PC-9 (cell line): ENCODE data around the gene CCL16. TPM values are rescaled to one million over a fixed set of nuclear protein-coding genes. Genes with fewer than 3 reads are reported as not detected.

Experiments
- BruUV-seq: library from RNA; stranded (reverse); fragments of 400-500 nt; replicated peaks from 2 replicates; lab custom pipeline; 2021; lab: Mats Ljungman, UMichigan
- CTCF ChIA-PET: fragments of 300-600 bp; sonication (Branson Sonifier 250); formaldehyde crosslinking; loops from one replicate; lab custom pipeline; 2022; ENCODE audit warnings: antibody characterized with exemption; lab: Charles Lee
- POLR2A ChIA-PET: fragments of 300-600 bp; sonication (Branson Sonifier 250); formaldehyde crosslinking; loops from one replicate; lab custom pipeline; 2022; ENCODE audit warnings: antibody characterized with exemption; ENCODE audit not compliant: unreplicated experiment; lab: Charles Lee
- DNase-seq, 2 experiments: peaks; one replicate each; pipeline versions ENCODE4 v3.0.0 to v3.0.0-alpha.2; 2015 to 2022; ENCODE audit warnings: mixed read lengths in 1 of 2
- H2AFZ ChIP-seq: fragments of 200-600 bp; sonication (generic); 2 replicates; pipeline ENCODE4 v1.8.1; 2017; ENCODE audit warnings: antibody characterized with exemption
- H3F3A ChIP-seq: fragments of 200-600 bp; sonication (generic); 2 replicates; pipeline ENCODE4 v1.8.1; 2017; ENCODE audit warnings: antibody characterized with exemption, mild to moderate bottlenecking, low read depth; ENCODE audit not compliant: insufficient read depth
- H3K27ac ChIP-seq: fragments of 200-600 bp; sonication (generic); 2 replicates; pipeline ENCODE4 v1.6.1; 2016; ENCODE audit warnings: mixed run types
- H3K27me3 ChIP-seq: fragments of 200-600 bp; sonication (generic); 2 replicates; pipeline ENCODE4 v1.6.1; 2016; ENCODE audit warnings: low read depth, mixed run types; ENCODE audit not compliant: insufficient read depth
- H3K36me3 ChIP-seq: fragments of 200-600 bp; sonication (generic); 2 replicates; pipeline ENCODE4 v1.6.1; 2016; ENCODE audit warnings: low read depth, mixed run types
- H3K4me1 ChIP-seq: fragments of 200-600 bp; sonication (generic); replicated peaks from 2 replicates; pipeline ENCODE4 v1.6.1; 2016; ENCODE audit warnings: mixed run types; ENCODE audit not compliant: insufficient read depth
- H3K4me2 ChIP-seq: fragments of 200-600 bp; sonication (generic); 2 replicates; pipeline ENCODE4 v1.6.1; 2017; ENCODE audit warnings: mixed run types
- H3K4me3 ChIP-seq: fragments of 200-600 bp; sonication (generic); 2 replicates; pipeline ENCODE4 v1.6.1; 2016; ENCODE audit warnings: mixed run types
- H3K79me2 ChIP-seq: fragments of 200-600 bp; sonication (generic); 2 replicates; pipeline ENCODE4 v1.6.1; 2017; ENCODE audit warnings: low read depth, mixed run types
- H3K9me2 ChIP-seq: fragments of 200-600 bp; sonication (generic); 2 replicates; pipeline ENCODE4 v1.8.1; 2017; ENCODE audit warnings: mild to moderate bottlenecking; ENCODE audit not compliant: insufficient read depth
- H3K9me3 ChIP-seq: fragments of 200-600 bp; sonication (generic); 2 replicates; pipeline ENCODE4 v1.8.1; 2016; ENCODE audit warnings: low read depth; ENCODE audit not compliant: insufficient read depth
- H4K20me1 ChIP-seq: fragments of 200-600 bp; sonication (generic); 2 replicates; pipeline ENCODE4 v1.8.1; 2017; ENCODE audit not compliant: insufficient read depth
- CTCF ChIP-seq: fragments of 200-600 bp; sonication (generic); conservative IDR thresholded peaks from 2 replicates; pipeline ENCODE4 v1.6.1; 2017; ENCODE audit warnings: mixed run types, antibody characterized with exemption, mild to moderate bottlenecking, moderate library complexity
- EZH2 ChIP-seq: fragments of 200-600 bp; sonication (generic); IDR thresholded peaks from 2 replicates; pipeline ENCODE4 v1.8.0; 2017; ENCODE audit warnings: antibody characterized with exemption, low read depth
- intact Hi-C: fragments of 100-400 bp; cut with micrococcal nuclease; formaldehyde crosslinking; loops from one replicate; pipeline ENCODE4 v1.10.0; 2022; ENCODE audit not compliant: unreplicated experiment
- total RNA-seq: library from RNA; stranded (reverse); gene quantifications from 2 replicates; pipeline ENCODE4 v1.2.3, GENCODE V29; 2021

The CCL16 gene
- total RNA-seq, 1 experiment from 2014 or later: not detected

DNA sequence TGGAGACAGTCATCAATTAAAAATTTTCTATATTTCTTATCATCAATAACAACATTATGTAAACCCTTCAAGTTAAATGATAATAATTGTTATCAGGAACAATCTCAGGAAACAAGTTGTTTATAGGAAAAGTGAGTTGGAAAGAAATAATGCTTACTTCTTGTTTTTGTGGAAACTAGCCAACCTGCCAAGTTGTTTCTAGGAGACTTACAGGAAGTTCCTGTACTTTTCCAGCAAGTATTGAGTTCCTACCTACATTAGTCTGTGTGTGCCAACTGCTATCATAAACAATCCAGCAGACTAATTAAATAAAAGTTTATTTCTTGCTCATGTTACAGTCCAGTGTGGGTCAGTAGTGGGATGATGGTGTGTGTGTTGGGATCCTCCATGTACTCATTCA lies 6.9 kb upstream of the CCL16 start:
- Histone ChIP-seq H3K4me1 (no peaks in the 10 kb centered on the region), H2AFZ (no peak overlapping the region), H3K4me2 (no peak overlapping the region), H3K9me2 (no peaks in the 10 kb centered on the region), H3K27me3 (peaks cover 65% of the 10 kb centered on the region), H3K4me3 (no peak overlapping the region), H3F3A (no peaks in the 10 kb centered on the region), H3K27ac (no peak overlapping the region), H3K9me3 (no peaks in the 10 kb centered on the region), H3K36me3 (no peaks in the 10 kb centered on the region), H3K79me2 (no peaks in the 10 kb centered on the region), H4K20me1 (no peaks in the 10 kb centered on the region)
- intact Hi-C loops: no loop called here
- DNase-seq: no peak
- ChIA-PET CTCF (no interaction called here), POLR2A (no interaction called here)
- BruUV-seq: no TSS peak
- no peak for TF ChIP-seq CTCF
- TF ChIP-seq EZH2: no peak

GRCh38 chr17:35986643-35987042 lies 5.3 kb upstream of the CCL16 start, which contains the start of gene CCL14:
Gene CCL14, minus strand, starts transcription at chr17:35986729. Its CDS starts 80 bp downstream, at chr17:35986649.
- no TSS peak for BruUV-seq
- ChIA-PET CTCF (no interaction called here), POLR2A (no interaction called here)

DNA sequence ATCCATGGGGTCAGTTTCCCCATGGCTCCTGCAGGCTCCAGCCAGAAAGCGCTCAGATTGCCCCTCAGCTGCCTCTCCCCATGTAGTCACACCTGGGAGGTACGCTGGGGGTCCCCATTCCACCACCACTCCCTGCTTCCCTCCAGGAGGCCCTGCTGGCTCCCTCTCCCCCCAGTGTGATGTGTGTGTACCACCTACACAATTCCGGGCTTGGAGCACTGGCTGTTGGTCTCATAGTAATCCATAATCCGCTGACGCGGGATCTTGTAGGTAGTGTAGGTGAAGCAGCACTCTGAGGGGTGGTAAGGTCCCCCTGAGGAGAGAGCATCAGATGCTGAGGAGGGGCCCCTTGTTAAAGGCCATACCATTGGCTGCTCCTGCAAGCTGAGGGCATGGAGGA lies 2.8 kb upstream of the CCL16 start:
- Histone ChIP-seq H3K4me3 (no peak overlapping the region), H3K27ac (no peak overlapping the region), H3K9me2 (no peaks in the 10 kb centered on the region), H3K4me1 (no peaks in the 10 kb centered on the region), H4K20me1 (no peaks in the 10 kb centered on the region), H3K9me3 (no peaks in the 10 kb centered on the region), H3K79me2 (no peaks in the 10 kb centered on the region), H3F3A (no peaks in the 10 kb centered on the region), H2AFZ (no peak overlapping the region), H3K27me3 (peaks cover 82% of the 10 kb centered on the region), H3K4me2 (no peak overlapping the region), H3K36me3 (no peaks in the 10 kb centered on the region)
- ChIA-PET POLR2A (no interaction called here), CTCF (no interaction called here)
- intact Hi-C loops: no loop called here
- TF ChIP-seq EZH2 (no peak), CTCF (no peak)
- DNase-seq: no peak
- no TSS peak for BruUV-seq

More at GRCh38 chr17:35986643-35987042, 5.3 kb upstream of the CCL16 start, which contains the start of gene CCL14:
- Histone ChIP-seq H3K4me2 (no peak within 1 kb of the TSS), H3K79me2 (no peaks in the 10 kb centered on the region), H3K27ac (no peak within 1 kb of the TSS), H3K9me3 (no peaks in the 10 kb centered on the region), H3K4me3 (no peak within 1 kb of the TSS), H3K27me3 (peaks cover 73% of the 10 kb centered on the region), H3K36me3 (no peaks in the 10 kb centered on the region), H4K20me1 (no peaks in the 10 kb centered on the region), H3K4me1 (no peaks in the 10 kb centered on the region), H2AFZ (no peak within 1 kb of the TSS), H3F3A (no peaks in the 10 kb centered on the region), H3K9me2 (no peaks in the 10 kb centered on the region)
- TF ChIP-seq CTCF (no peak), EZH2 (no peak)
- intact Hi-C loops: no loop called here
- no peak for DNase-seq
